Astrocyte of the spinal cord (primary cell): Measurements from ENCODE around the gene KLHL22.
"Not testable (repeated sequence)": the region's sequence is repeated elsewhere in the genome, so short reads cannot be mapped to it uniquely, and the experiment has no call there.

ENCODE experiments used
- DNase-seq: peaks from one replicate; pipeline ENCODE4 v3.0.0; 2011; ENCODE audit warnings: low read depth, low spot score
- H3K4me3 ChIP-seq: 2 replicates; pipeline ENCODE4 v1.5.1; 2011; ENCODE audit warnings: low read depth, mild to moderate bottlenecking, low read length, moderate library complexity
- in situ Hi-C: cut with HindIII; loops from 2 replicates; pipeline ENCODE4 v1.10.0; 2017; ENCODE audit warnings: low sequenced_read_pairs
- TF ChIP-seq, protein P1 (sequence below): IDR thresholded peaks from 2 replicates; pipeline ENCODE4 v1.5.1; 2012; ENCODE audit warnings: low read depth, mild to moderate bottlenecking, low read length, inconsistent platforms

KLHL22 gene

DNA sequence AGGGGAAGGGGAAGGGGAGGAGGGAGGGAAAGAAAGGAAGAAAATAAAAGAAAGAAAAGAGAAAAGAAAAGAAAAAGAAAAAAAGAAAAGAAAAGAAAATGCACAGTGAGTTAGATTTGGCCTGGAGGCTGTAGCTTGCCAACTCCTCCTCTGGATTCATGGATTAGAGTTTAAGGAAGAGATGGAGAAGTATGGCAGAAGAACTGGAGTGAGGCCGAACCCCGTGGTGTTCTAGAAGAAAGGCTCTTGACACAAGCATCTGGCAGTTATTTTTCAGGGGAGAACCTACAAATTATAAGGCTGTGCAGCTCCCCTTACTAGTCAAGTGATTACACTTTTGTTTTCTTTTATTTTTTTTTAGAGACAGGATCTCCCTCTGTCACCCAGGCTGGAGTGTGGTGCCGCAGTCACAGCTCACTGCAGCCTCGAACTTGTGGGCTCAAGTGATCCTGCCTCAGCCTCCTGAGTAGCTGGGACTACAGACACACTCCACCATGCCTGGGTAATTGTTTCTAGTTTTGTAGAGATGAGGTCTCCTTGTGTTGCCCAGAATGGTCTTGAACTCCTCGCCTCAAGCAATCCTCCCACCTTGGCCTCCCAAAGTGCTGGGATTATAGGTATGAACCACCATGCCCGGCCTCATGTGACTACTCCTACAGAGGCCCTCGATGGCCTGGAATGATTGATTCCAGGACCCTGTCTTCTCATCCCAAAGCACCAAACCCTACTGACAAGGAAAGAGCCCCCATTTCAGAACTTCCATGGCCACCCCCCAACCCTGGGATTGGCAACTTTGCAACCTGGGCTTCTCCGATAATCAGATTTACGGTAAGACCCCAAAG lies 82.2 kb downstream of the KLHL22 start:
- in situ Hi-C loops: no loop called here
- no peak overlapping the region for H3K4me3 ChIP-seq
- no peak for DNase-seq
- TF ChIP-seq, protein P1, sequence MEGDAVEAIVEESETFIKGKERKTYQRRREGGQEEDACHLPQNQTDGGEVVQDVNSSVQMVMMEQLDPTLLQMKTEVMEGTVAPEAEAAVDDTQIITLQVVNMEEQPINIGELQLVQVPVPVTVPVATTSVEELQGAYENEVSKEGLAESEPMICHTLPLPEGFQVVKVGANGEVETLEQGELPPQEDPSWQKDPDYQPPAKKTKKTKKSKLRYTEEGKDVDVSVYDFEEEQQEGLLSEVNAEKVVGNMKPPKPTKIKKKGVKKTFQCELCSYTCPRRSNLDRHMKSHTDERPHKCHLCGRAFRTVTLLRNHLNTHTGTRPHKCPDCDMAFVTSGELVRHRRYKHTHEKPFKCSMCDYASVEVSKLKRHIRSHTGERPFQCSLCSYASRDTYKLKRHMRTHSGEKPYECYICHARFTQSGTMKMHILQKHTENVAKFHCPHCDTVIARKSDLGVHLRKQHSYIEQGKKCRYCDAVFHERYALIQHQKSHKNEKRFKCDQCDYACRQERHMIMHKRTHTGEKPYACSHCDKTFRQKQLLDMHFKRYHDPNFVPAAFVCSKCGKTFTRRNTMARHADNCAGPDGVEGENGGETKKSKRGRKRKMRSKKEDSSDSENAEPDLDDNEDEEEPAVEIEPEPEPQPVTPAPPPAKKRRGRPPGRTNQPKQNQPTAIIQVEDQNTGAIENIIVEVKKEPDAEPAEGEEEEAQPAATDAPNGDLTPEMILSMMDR: no peak

DNA sequence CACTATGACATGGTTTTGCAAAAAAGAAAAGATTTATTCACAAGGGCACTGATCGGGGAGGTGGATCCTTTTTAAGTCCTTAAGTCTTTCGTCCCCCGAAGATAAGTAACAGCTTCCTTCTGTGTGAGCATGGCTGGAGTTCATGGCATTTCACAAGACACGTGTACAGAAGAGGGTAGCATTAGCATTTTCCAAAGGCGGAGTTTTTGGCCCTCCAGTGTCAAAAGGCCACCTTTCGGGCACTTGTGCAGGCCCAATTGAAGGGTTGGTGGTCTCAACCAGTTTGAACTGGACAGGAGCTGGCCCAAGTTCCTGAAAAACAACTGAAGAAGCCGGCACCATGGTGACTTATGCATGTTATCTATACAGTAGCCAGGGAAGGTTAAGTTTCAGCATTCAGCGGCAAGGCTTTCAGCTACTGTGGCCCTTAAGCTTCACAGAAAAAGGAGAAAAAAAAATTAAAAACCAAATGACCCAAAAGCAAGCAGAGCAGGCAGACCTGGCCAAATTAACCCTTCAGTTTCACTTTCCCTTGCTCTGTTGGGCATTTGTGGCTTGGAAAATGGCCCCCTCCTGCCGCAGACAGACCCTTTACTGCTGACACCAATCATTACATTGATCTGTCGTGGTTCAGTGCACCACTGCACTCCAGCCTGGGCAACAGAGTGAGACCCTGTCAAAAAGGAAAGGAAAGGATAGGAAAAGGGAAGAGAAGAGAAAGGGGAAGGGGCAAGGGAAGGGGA lies 83.0 kb downstream of the KLHL22 start:
- in situ Hi-C loops: no loop called here
- no peak for DNase-seq
- TF ChIP-seq, protein P1: no peak
- no peak overlapping the region for H3K4me3 ChIP-seq

DNA sequence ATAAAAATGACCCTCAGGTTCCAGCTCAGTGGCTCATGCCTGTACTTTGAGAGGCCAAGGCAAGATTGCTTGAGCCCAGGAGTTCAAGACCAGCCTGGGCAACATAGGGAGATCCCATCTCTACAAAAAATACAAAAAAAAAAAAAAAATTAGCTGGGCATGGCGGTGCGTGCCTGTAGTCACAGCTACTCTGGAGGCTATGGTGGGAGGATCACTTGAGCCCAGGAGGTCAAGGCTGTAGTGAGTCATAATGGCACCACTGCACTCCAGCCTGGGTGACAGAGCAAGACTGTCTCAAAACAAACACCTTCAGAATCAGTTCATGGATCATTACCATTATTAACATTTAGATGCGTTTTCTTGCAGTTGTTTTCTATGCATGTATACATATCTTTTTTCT lies 86.2 kb downstream of the KLHL22 start:
- DNase-seq, in situ Hi-C loops, H3K4me3 ChIP-seq: not testable (repeated sequence)

DNA sequence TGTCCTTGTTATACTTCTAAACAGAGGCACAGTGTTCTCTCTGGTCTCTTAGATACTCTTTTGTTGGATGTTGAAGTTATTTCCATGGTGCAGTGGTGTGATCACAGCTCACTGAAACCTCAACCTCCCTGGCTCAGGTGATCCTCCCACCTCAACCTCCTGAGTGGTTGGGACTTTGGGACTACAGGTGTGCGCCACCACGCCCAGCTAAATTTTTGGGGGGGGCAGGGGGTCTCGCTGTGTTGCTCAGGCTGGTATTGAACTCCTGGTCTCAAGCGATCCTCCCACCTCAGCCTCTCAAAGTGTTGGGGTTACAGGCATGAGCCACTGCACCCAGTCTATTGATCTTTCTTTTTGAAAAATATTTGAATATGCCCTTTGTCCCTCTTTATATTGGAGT lies 86.7 kb downstream of the KLHL22 start:
- no peak overlapping the region for H3K4me3 ChIP-seq
- TF ChIP-seq, protein P1: no peak
- DNase-seq: no peak
- in situ Hi-C loops: no loop called here

DNA sequence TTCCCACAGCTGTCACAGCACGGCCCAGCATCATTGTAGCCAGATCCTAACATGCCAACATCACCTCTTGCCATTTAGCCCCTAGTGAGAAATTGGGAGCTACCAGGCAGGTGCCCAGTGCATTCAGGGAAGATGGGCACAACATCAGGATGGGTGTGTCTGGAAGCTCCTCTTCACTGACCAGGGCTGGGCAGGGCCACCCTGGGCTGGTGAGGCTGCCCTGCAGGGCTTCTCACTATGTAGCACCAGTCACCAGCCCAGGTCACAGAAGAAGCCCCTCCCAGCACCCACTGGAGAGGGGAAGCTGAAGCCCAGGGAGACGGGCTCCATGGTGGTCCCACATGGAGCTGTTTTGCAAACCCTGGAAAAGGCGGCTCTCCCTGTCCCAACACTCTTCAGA lies 87.8 kb downstream of the KLHL22 start:
- in situ Hi-C loops: no loop called here
- TF ChIP-seq, protein P1: no peak
- H3K4me3 ChIP-seq: no peak overlapping the region
- DNase-seq: no peak

DNA sequence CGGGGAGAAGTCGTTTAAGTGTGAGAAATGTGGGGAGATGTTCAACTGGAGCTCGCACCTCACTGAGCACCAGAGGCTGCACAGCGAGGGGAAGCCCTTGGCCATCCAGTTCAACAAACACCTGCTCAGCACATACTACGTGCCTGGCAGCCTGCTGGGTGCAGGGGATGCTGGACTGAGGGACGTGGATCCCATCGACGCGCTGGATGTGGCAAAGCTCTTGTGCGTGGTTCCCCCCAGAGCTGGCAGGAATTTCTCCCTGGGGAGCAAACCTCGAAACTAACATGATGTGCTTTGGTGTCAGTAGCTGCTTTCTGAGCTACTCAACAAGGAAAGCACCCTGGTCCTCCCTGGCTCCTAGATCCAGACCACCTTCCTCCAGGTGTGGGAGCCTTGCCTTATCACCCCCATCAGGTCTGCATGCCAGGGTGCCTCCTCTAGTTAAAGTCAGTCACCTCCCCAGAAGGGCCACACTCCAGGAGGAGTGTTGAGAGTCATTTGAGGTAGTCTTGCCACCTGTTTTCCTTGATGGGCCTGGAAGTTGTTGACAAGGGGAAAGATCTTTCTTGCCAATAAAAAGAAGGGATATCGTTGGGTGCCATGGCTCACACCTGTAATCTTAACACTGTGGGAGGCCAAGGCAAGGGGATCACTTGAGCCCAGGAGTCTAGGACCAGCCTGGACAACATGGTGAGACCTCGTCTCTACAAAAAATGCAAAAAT lies 88.7 kb downstream of the KLHL22 start:
- H3K4me3 ChIP-seq: no peak overlapping the region
- TF ChIP-seq, protein P1: no peak
- in situ Hi-C loops: no loop called here
- DNase-seq: no peak
